Activated naive CD4-positive, alpha-beta T cell (primary cell): ENCODE data around the gene IL13.

Source experiments
- DNase-seq, 4 experiments: peaks; one replicate each; lab custom pipeline; 2025; lab: John Stamatoyannopoulos, UW

IL13 gene

GRCh38 chr5:132669966-132670882 lies 12.3 kb downstream of the IL13 start:
- no peak for DNase-seq

GRCh38 chr5:132671000-132671399 lies 13.0 kb downstream of the IL13 start:
- DNase-seq = no peak

GRCh38 chr5:132673488-132673887 lies 15.5 kb downstream of the IL13 start:
- no peak for DNase-seq

- no peak for DNase-seq
Observed at GRCh38 chr5:132673939-132674630, 16.1 kb downstream of the IL13 start, which contains the start of gene IL4. Gene IL4, plus strand, starts transcription at chr5:132673989. Its CDS starts 62 bp downstream, at chr5:132674051.

- DNase-seq = no peak
Observed at GRCh38 chr5:132674671-132675506, 16.9 kb downstream of the IL13 start.

- no peak for DNase-seq
Observed at GRCh38 chr5:132675936-132676689, 18.1 kb downstream of the IL13 start.

- DNase-seq = no peak
Observed at GRCh38 chr5:132677191-132677590, 19.2 kb downstream of the IL13 start.

- DNase-seq = no peak
Observed at GRCh38 chr5:132677682-132678400, 19.9 kb downstream of the IL13 start.

GRCh38 chr5:132678735-132679134 lies 20.8 kb downstream of the IL13 start:
- DNase-seq = no peak

GRCh38 chr5:132679166-132679565 lies 21.2 kb downstream of the IL13 start:
- no peak for DNase-seq

GRCh38 chr5:132679717-132680380 lies 21.9 kb downstream of the IL13 start:
- DNase-seq = no peak

GRCh38 chr5:132680780-132681475 lies 23.0 kb downstream of the IL13 start:
- DNase-seq = no peak

- DNase-seq = no peak
Observed at GRCh38 chr5:132681476-132681831, 23.5 kb downstream of the IL13 start.

- DNase-seq = no peak
Observed at GRCh38 chr5:132681983-132682382, 24.0 kb downstream of the IL13 start.

- DNase-seq = no peak
Observed at GRCh38 chr5:132684491-132684890, 26.5 kb downstream of the IL13 start.

- DNase-seq = no peak
Observed at GRCh38 chr5:132684922-132685720, 27.1 kb downstream of the IL13 start.

- DNase-seq = no peak
Observed at GRCh38 chr5:132686193-132686592, 28.2 kb downstream of the IL13 start.

GRCh38 chr5:132687995-132688394 lies 30.0 kb downstream of the IL13 start:
- peak in 1 of 4 experiments; percentile 3 for DNase-seq
